CD4-positive, alpha-beta memory T cell (primary cell): ENCODE data around the gene LGR6. TPM values are rescaled to one million over a fixed set of nuclear protein-coding genes. Genes with fewer than 3 reads are reported as not detected.

Source experiments
- CTCF ChIA-PET: fragments of 350-600 bp; sonication (Branson Sonifier 250); formaldehyde crosslinking; loops from one replicate; lab custom pipeline; 2021; ENCODE audit warnings: inconsistent platforms; ENCODE audit not compliant: partially characterized antibody; lab: Charles Lee
- POLR2A ChIA-PET: fragments of 350-600 bp; sonication (Branson Sonifier 250); formaldehyde crosslinking; loops from one replicate; lab custom pipeline; 2021; ENCODE audit not compliant: partially characterized antibody; lab: Charles Lee
- DNase-seq, 5 donors: peaks; one replicate each; pipeline versions ENCODE4 v3.0.0 to v3.0.0-alpha.2; 2020 to 2022; ENCODE audit warnings: mixed read lengths in 1 of 5
- H3K27ac ChIP-seq: one replicate; pipeline ENCODE4 v1.7.0; 2013; ENCODE audit warnings: low read depth, low read length
- H3K27me3 ChIP-seq: 2 replicates; pipeline ENCODE4 v1.7.0; 2013; ENCODE audit warnings: mild to moderate bottlenecking, low read length, moderate library complexity; ENCODE audit not compliant: insufficient read depth
- H3K36me3 ChIP-seq: 2 replicates; pipeline ENCODE4 v1.7.0; 2013; ENCODE audit warnings: mild to moderate bottlenecking, low read length, moderate library complexity; ENCODE audit not compliant: insufficient read depth
- H3K4me1 ChIP-seq: 2 replicates; pipeline ENCODE4 v1.7.0; 2013; ENCODE audit warnings: mild to moderate bottlenecking, low read length, moderate library complexity; ENCODE audit not compliant: insufficient read depth
- H3K4me3 ChIP-seq, 2 donors: one replicate each; pipeline ENCODE4 v1.7.0; 2013; ENCODE audit warnings: low read length in 2 of 2, mild to moderate bottlenecking in 1 of 2
- H3K9me3 ChIP-seq, 2 donors: one replicate each; pipeline ENCODE4 v1.7.0; 2013; ENCODE audit warnings: low read length in 2 of 2, control low read depth in 1 of 2; ENCODE audit not compliant: control insufficient read depth in 1 of 2
- H3K27ac Mint-ChIP-seq, 7 donors: one replicate each; pipeline ENCODE4 v1.8.0; 2020 to 2021; ENCODE audit warnings: mixed read lengths in 7 of 7, mild to moderate bottlenecking in 6 of 7, inconsistent platforms in 3 of 7, moderate library complexity in 3 of 7
- H3K27me3 Mint-ChIP-seq, 2 donors: one replicate each; pipeline ENCODE4 v1.8.0; 2020 to 2021; ENCODE audit warnings: mixed read lengths in 2 of 2
- H3K36me3 Mint-ChIP-seq, 2 donors: one replicate each; pipeline ENCODE4 v1.8.0; 2020 to 2021; ENCODE audit warnings: mixed read lengths in 2 of 2, inconsistent platforms in 1 of 2, mild to moderate bottlenecking in 1 of 2
- H3K4me1 Mint-ChIP-seq, 4 donors: one replicate each; pipeline ENCODE4 v1.8.0; 2020 to 2021; ENCODE audit warnings: mixed read lengths in 4 of 4, mild to moderate bottlenecking in 1 of 4
- H3K4me3 Mint-ChIP-seq, 8 donors: one replicate each; pipeline ENCODE4 v1.8.0; 2020 to 2021; ENCODE audit warnings: mixed read lengths in 8 of 8, mild to moderate bottlenecking in 7 of 8, moderate library complexity in 6 of 8, inconsistent platforms in 3 of 8
- H3K9me3 Mint-ChIP-seq, 8 donors: one replicate each; pipeline ENCODE4 v1.8.0; 2020 to 2021; ENCODE audit warnings: mixed read lengths in 8 of 8, mild to moderate bottlenecking in 5 of 8, inconsistent platforms in 3 of 8, moderate library complexity in 1 of 8
- intact Hi-C: fragments of 100-400 bp; cut with micrococcal nuclease; formaldehyde crosslinking; loops from one replicate; pipeline ENCODE4 v1.15.1; 2023
- polyA plus RNA-seq, 2 donors: library from polyadenylated mRNA; unstranded; fragments of 300-500 nt; fragmentation: Illumina TruSeq; gene quantifications; one replicate each; pipeline ENCODE4 v1.2.3, GENCODE V29; 2021
- total RNA-seq, 2 experiments: library from RNA; stranded (reverse); gene quantifications; one replicate each; pipeline ENCODE4 v1.2.3, GENCODE V29; 2021

Gene LGR6
- total and polyA plus RNA-seq, 4 experiments from 2014 or later, result 0.16 to 0.33 (median 0.17) TPM; not detected in 1

DNA sequence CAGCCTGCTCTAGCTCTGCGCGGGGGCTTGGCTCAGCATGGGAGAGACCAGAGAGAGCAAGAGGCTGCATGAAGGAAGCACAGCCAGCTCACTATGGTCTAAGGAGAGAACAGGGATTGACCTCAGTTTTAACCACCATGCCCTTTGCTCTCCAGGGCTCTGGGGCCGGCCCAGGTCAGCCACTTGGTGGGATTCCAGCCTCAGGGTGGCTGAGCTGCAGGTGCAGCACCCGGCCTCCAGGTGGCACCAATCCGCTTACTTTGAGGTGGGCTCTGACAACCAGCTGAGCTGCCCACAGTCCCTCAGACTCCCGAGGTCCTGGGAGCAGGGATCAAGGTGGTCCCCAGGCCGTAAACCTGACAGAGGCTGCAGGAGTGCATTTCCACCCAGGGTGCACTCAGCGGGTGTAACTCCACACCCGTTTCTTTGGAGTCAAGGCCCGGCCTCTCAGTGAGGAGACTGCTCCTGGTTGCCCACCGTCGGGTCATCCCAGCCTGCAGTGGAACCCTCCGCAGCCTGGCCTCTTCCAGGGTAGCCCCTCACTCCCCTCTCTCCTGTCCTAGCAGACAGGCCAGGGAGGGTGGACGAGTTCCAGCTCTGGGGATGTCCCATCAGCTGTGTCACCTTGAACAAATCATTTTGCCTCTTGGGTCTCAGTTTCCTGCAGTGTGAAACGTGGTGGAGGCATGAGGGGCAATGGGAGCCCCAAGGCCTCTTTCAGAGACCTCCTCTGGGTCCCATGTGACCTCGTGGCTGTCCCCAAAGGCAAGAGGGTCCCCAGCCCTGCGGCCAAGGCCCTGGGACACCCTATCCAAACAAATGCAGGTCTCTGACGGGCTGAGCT is 607 bp upstream of the LGR6 start:
- H3K9me3 ChIP-seq, result no peaks in the 10 kb centered on the region
- ChIA-PET CTCF (interaction anchor here (0.5 to 4.4 kb wide), 35 partner anchors 8 to 532 kb away, joined by 3 to 52 read pairs (median 5); partner anchors contain the start of gene UBE2T), POLR2A (interaction anchor here (1.5 kb wide), 1 partner anchor 33 kb away, joined by 4 read pairs; the partner anchor contains the start of gene PTPN7)
- Mint-ChIP-seq H3K27ac (no peak overlapping the region), H3K27me3 (peaks cover 9 to 21% of the 10 kb centered on the region in 2 donors), H3K36me3 (no peaks in the 10 kb centered on the region), H3K9me3 (no peaks in the 10 kb centered on the region), H3K4me1 (peaks cover 2 to 5% (median 3%) of the 10 kb centered on the region in 4 donors), H3K4me3 (no peak overlapping the region)
- H3K4me1 ChIP-seq, result peaks cover 6% of the 10 kb centered on the region
- H3K27me3 ChIP-seq, result peaks cover 14% of the 10 kb centered on the region
- H3K36me3 ChIP-seq, result no peaks in the 10 kb centered on the region
- no peak overlapping the region for H3K27ac ChIP-seq
- H3K4me3 ChIP-seq, result no peak overlapping the region
- peak in 4 of 5 donors; percentile 35 to 51 (median 38) for DNase-seq
- intact Hi-C loops, result loop anchor here (1.0 kb wide), 2 partner anchors 122 to 526 kb away; no protein-coding TSS in a partner anchor

DNA sequence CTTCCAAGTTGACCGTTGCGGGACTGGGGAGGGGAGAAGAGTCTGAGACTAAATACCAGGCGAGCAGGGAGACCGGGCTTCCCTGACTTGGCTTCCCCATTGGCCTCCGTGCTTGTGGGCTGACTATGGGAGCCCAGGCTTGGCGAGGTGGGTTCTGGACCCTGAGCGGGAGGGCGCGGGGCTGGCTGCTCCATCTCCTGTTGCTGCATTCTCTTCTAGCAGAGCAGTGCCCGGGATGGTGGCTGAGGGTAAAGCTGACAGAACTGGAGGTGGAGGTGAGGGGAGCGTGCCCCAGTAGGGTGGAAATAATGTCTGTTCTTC is 689 bp downstream of the LGR6 start:
- H3K4me3 ChIP-seq, result no peak overlapping the region
- H3K4me1 ChIP-seq, result peaks cover 12% of the 10 kb centered on the region
- H3K27ac ChIP-seq, result no peak overlapping the region
- H3K27me3 ChIP-seq, result peaks cover 14% of the 10 kb centered on the region
- peak overlapping the region in 2 of 8 donors; percentile 41 to 54 for H3K4me3 Mint-ChIP-seq
- intact Hi-C loops, result no loop called here
- H3K36me3 Mint-ChIP-seq, result no peaks in the 10 kb centered on the region
- no peak for DNase-seq
- H3K27me3 Mint-ChIP-seq, result peaks cover 9 to 24% of the 10 kb centered on the region in 2 donors
- H3K9me3 ChIP-seq, result no peaks in the 10 kb centered on the region
- peaks cover 4 to 16% (median 7%) of the 10 kb centered on the region in 4 donors for H3K4me1 Mint-ChIP-seq
- POLR2A ChIA-PET, result no interaction called here
- H3K27ac Mint-ChIP-seq, result no peak overlapping the region
- H3K36me3 ChIP-seq, result no peaks in the 10 kb centered on the region
- CTCF ChIA-PET, result interaction anchor here (0.6 to 4.4 kb wide), 3 partner anchors 20 to 121 kb away, joined by 3 to 52 read pairs (median 3); no protein-coding TSS in a partner anchor
- H3K9me3 Mint-ChIP-seq, result no peaks in the 10 kb centered on the region

DNA sequence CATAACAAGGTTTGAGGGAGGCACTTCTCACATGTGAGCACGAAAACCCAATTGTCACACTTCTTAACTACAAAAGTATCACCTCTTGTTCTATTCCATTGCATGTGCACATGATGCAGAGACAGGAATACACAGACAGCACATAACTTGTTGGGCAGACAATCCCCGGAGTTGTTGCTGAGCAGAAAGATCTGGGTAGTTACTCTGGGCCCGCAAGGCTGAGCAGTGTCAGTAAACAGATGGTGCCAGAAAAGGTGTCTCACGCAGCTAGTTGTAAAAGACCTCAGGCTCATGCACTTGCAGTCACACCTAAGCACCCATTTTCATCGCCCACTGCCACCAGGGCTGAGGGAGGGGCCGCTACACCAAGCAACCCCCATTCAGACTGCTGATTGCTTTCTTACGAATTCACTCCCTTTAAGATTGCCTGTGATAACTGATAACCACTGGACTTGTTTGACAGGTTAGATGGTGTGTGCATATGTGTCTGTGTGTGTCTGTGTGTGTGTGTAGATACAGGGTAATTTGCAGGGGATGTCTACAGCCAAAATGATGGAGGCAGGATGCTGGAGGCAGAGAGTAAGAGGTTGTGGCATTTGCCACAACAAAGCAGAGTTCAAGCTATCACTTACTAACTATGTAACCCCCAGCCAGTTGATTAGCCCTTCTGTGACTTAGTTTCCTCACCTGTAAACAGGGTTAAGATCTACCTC is 4.2 kb downstream of the LGR6 start:
- no peaks in the 10 kb centered on the region for H3K9me3 Mint-ChIP-seq
- no peak overlapping the region for H3K27ac ChIP-seq
- ChIA-PET POLR2A (no interaction called here), CTCF (interaction anchor here (0.7 to 1.2 kb wide), 3 partner anchors 8 to 118 kb away, joined by 3 to 4 read pairs (median 3); no protein-coding TSS in a partner anchor)
- peak overlapping the region in 1 of 7 donors; percentile 71 for H3K27ac Mint-ChIP-seq
- no peak overlapping the region for H3K4me3 Mint-ChIP-seq
- H3K27me3 Mint-ChIP-seq, result peaks cover 7 to 17% of the 10 kb centered on the region in 2 donors
- no peaks in the 10 kb centered on the region for H3K36me3 ChIP-seq
- DNase-seq, result peak in 1 of 5 donors; percentile 26
- H3K4me1 ChIP-seq, result peaks cover 36% of the 10 kb centered on the region
- intact Hi-C loops, result no loop called here
- no peaks in the 10 kb centered on the region for H3K36me3 Mint-ChIP-seq
- H3K9me3 ChIP-seq, result no peaks in the 10 kb centered on the region
- H3K4me3 ChIP-seq, result no peak overlapping the region
- H3K27me3 ChIP-seq, result peaks cover 11% of the 10 kb centered on the region
- peaks cover 16 to 41% (median 19%) of the 10 kb centered on the region in 4 donors for H3K4me1 Mint-ChIP-seq

DNA sequence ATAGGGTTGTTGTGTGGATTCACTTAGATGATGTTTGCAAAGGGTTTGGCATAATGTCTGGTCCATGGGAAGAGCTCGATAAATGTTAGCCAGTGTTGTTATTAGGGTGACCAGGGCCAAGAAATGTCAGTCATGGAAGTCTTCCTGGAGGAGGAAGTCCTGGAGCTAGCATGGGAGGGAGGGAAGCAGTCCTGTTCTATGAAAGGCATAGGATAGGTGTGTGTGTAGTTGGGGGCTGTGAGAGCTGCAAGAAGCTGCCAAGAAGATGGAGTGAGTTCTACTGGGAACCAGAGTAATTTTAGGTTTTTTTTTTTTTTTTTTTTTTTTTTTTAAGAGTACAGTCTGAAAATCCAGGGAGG is 4.7 kb downstream of the LGR6 start:
- Mint-ChIP-seq H3K27ac (peak overlapping the region in 1 of 7 donors; percentile 71), H3K4me1 (peaks cover 16 to 41% (median 19%) of the 10 kb centered on the region in 4 donors), H3K9me3 (no peaks in the 10 kb centered on the region), H3K4me3 (no peak overlapping the region), H3K27me3 (peaks cover 7 to 16% of the 10 kb centered on the region in 2 donors), H3K36me3 (no peaks in the 10 kb centered on the region)
- Histone ChIP-seq H3K36me3 (no peaks in the 10 kb centered on the region), H3K4me1 (peaks cover 31% of the 10 kb centered on the region), H3K27me3 (peaks cover 5% of the 10 kb centered on the region), H3K9me3 (no peaks in the 10 kb centered on the region), H3K4me3 (no peak overlapping the region), H3K27ac (no peak overlapping the region)
- CTCF ChIA-PET, result interaction anchor here (0.7 to 1.2 kb wide), 3 partner anchors 9 to 117 kb away, joined by 3 to 4 read pairs (median 3); no protein-coding TSS in a partner anchor
- DNase-seq, result no peak
- POLR2A ChIA-PET, result no interaction called here
- intact Hi-C loops, result no loop called here

DNA sequence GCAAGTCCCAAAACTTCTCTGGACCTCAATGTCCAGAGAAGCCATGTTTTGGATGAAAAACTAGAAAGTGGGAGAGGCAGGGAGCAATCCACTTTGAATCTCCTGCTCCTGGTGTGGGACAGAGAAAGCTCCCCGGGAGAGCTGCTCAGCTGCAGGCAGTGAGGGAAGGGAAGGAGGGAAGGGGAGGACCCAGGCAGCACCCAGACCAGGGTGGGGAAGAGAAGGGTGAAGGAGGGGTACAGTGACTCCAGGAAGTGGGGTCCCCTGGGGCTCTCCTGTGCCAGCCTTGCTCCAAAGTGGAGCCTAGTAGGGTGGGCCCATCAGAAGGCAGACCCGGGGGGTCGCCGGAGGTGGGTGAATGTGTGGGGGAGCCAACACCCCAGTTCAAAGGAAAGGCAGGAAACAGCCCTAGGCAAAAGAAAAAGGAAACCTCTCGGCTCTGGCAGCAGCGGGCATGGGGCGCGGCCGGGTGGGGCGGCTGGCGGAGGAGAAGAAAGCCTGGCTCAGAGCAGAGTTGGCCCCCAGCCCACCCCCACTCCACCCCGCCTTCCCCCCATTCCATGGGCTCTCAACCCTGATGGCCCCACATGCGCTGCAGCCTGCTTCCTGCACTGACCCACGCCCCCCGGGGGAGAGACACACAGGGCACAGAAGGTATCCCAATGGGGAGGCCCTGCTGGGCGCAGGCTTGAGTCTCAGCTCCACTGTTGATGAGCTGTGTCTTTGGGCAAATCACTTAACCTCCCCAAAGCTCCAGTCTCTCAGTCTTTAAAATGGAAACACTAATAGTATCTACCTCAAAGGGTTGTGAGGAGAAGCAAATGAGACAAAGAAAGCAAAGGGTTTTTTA is 5.7 kb downstream of the LGR6 start:
- Histone ChIP-seq H3K4me1 (peaks cover 30% of the 10 kb centered on the region), H3K36me3 (no peaks in the 10 kb centered on the region), H3K27ac (no peak overlapping the region), H3K27me3 (peaks cover under 1% of the 10 kb centered on the region), H3K9me3 (no peaks in the 10 kb centered on the region), H3K4me3 (no peak overlapping the region)
- ChIA-PET CTCF (interaction anchor here (1.1 to 1.4 kb wide), 3 partner anchors 9 to 520 kb away, joined by 4 to 6 read pairs (median 4); no protein-coding TSS in a partner anchor), POLR2A (no interaction called here)
- Mint-ChIP-seq H3K36me3 (no peaks in the 10 kb centered on the region), H3K4me3 (peak overlapping the region in 1 of 8 donors; percentile 27), H3K27ac (peak overlapping the region in 2 of 7 donors; percentile 16 to 57), H3K9me3 (no peaks in the 10 kb centered on the region), H3K4me1 (peaks cover 12 to 41% (median 17%) of the 10 kb centered on the region in 4 donors), H3K27me3 (peaks cover 5 to 15% of the 10 kb centered on the region in 2 donors)
- intact Hi-C loops, result no loop called here
- DNase-seq, result no peak

DNA sequence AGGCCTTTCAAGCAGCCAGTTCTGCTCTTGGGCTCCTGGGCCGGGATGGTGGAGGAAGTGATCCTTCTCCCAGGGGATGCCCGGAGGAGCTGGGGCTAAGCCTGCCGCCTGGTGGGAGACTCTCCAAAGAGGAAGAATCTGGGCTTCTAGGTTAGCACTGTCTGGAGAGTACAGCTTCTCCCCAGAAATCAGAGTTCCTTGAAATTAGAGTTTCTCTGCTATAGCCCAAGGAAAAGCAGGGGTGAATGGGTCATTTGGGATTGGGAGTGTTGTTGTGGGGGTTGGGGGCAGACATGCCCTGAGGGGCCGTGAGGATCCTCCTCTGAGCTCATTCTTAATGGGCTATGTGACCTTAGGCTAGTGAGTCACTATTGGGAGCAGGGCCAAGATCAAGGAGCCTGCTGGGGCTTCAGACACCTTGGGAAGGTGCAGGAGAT is 6.5 kb downstream of the LGR6 start:
- peaks cover 2 to 11% of the 10 kb centered on the region in 2 donors for H3K27me3 Mint-ChIP-seq
- Histone ChIP-seq H3K4me1 (peaks cover 30% of the 10 kb centered on the region), H3K27ac (no peak overlapping the region), H3K36me3 (no peaks in the 10 kb centered on the region), H3K4me3 (no peak overlapping the region), H3K9me3 (no peaks in the 10 kb centered on the region), H3K27me3 (no peaks in the 10 kb centered on the region)
- no peak overlapping the region for H3K4me3 Mint-ChIP-seq
- ChIA-PET CTCF (interaction anchor here (1.0 to 1.4 kb wide), 4 partner anchors 10 to 519 kb away, joined by 3 to 6 read pairs (median 4); no protein-coding TSS in a partner anchor), POLR2A (no interaction called here)
- DNase-seq, result no peak
- peak overlapping the region in 1 of 7 donors; percentile 16 for H3K27ac Mint-ChIP-seq
- no peaks in the 10 kb centered on the region for H3K9me3 Mint-ChIP-seq
- H3K36me3 Mint-ChIP-seq, result no peaks in the 10 kb centered on the region
- H3K4me1 Mint-ChIP-seq, result peaks cover 12 to 41% (median 17%) of the 10 kb centered on the region in 4 donors
- intact Hi-C loops, result no loop called here
